Parathyroid adenoma (tissue), 2 donors: ENCODE results near the gene SMIM17.
"Not testable (repeated sequence)": the region's sequence is repeated elsewhere in the genome, so short reads cannot be mapped to it uniquely, and the experiment has no call there.

ENCODE experiments used
- H2AFZ ChIP-seq: fragments of 300-600 bp; sonication (generic); one replicate; pipeline ENCODE4 v1.7.0; 2017; ENCODE audit warnings: antibody characterized with exemption, mild to moderate bottlenecking
- H3K27ac ChIP-seq: fragments of 300-600 bp; sonication (generic); one replicate; pipeline ENCODE4 v1.7.0; 2017
- H3K27me3 ChIP-seq: fragments of 300-600 bp; sonication (generic); one replicate; pipeline ENCODE4 v1.7.0; 2017; ENCODE audit warnings: low read length; ENCODE audit not compliant: control insufficient read depth, insufficient read depth
- H3K36me3 ChIP-seq: fragments of 300-600 bp; sonication (generic); one replicate; pipeline ENCODE4 v1.7.0; 2017; ENCODE audit warnings: low read length; ENCODE audit not compliant: control insufficient read depth, insufficient read depth
- H3K4me1 ChIP-seq: fragments of 300-600 bp; sonication (generic); one replicate; pipeline ENCODE4 v1.7.0; 2017; ENCODE audit warnings: control low read depth
- H3K4me2 ChIP-seq: fragments of 300-600 bp; sonication (generic); one replicate; pipeline ENCODE4 v1.7.0; 2017; ENCODE audit warnings: low read length
- H3K4me3 ChIP-seq: fragments of 300-600 bp; sonication (generic); one replicate; pipeline ENCODE4 v1.7.0; 2017; ENCODE audit warnings: low read depth, low read length
- H3K79me2 ChIP-seq: fragments of 300-600 bp; sonication (generic); one replicate; pipeline ENCODE4 v1.7.0; 2017; ENCODE audit warnings: control low read depth
- H3K9ac ChIP-seq: fragments of 300-600 bp; sonication (generic); one replicate; pipeline ENCODE4 v1.7.0; 2017; ENCODE audit warnings: mild to moderate bottlenecking
- H3K9me3 ChIP-seq: fragments of 300-600 bp; sonication (generic); one replicate; pipeline ENCODE4 v1.7.0; 2017; ENCODE audit warnings: low read length; ENCODE audit not compliant: control insufficient read depth
- TF ChIP-seq, protein P1 (sequence below): fragments of 300-600 bp; sonication (generic); IDR thresholded peaks from one replicate; pipeline ENCODE4 v1.7.0; 2017; ENCODE audit warnings: antibody characterized with exemption, mild to moderate bottlenecking
- donor health status: primary hyperparathyroidism.

Gene SMIM17

DNA sequence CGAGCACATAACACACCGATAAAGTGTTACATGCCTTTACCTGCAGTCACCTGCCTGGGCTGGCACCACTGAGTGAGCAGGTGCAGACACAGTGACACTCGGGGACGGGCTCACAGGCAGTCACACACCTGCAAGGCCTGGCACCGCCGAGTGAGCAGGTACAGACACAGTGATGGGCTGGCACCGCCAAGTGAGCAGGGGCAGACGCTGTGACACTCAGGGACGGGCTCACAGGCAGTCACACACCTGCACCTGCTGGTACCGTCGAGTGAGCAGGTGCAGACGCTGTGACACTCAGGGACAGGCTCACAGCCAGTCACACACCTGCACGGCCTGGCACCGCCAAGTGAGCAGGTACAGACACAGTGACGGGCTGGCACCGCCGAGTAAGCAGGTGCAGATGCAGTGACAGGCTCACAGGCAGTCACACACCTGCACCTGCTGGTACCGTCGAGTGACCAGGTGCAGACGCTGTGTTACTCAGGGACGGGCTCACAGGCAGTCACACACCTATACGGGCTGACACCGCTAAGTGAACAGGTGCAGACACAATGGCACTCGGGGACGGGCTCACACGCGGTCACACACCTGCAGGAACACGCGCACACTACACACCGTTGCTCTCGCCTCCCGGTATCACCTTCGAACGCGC, 28.1 kb downstream of the SMIM17 start:
- Histone ChIP-seq H3K4me3 (peak overlapping the region; percentile 71), H3K9ac (no peak overlapping the region), H3K4me1 (peaks cover 8% of the 10 kb centered on the region), H3K79me2 (no peaks in the 10 kb centered on the region), H2AFZ (peak overlapping the region; percentile 88), H3K27me3 (no peaks in the 10 kb centered on the region), H3K27ac (peak overlapping the region; percentile 20), H3K4me2 (peak overlapping the region; percentile 72), H3K9me3 (no peaks in the 10 kb centered on the region), H3K36me3 (no peaks in the 10 kb centered on the region)
- TF ChIP-seq, protein P1, sequence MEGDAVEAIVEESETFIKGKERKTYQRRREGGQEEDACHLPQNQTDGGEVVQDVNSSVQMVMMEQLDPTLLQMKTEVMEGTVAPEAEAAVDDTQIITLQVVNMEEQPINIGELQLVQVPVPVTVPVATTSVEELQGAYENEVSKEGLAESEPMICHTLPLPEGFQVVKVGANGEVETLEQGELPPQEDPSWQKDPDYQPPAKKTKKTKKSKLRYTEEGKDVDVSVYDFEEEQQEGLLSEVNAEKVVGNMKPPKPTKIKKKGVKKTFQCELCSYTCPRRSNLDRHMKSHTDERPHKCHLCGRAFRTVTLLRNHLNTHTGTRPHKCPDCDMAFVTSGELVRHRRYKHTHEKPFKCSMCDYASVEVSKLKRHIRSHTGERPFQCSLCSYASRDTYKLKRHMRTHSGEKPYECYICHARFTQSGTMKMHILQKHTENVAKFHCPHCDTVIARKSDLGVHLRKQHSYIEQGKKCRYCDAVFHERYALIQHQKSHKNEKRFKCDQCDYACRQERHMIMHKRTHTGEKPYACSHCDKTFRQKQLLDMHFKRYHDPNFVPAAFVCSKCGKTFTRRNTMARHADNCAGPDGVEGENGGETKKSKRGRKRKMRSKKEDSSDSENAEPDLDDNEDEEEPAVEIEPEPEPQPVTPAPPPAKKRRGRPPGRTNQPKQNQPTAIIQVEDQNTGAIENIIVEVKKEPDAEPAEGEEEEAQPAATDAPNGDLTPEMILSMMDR, result no peak

- TF ChIP-seq, protein P1, result peak; percentile 52
- Histone ChIP-seq H2AFZ (peak within 1 kb of the TSS; percentile 88), H3K36me3 (no peaks in the 10 kb centered on the region), H3K4me2 (peak within 1 kb of the TSS; percentile 72), H3K9ac (no peak within 1 kb of the TSS), H3K4me1 (peaks cover 8% of the 10 kb centered on the region), H3K4me3 (peak within 1 kb of the TSS; percentile 71), H3K9me3 (no peaks in the 10 kb centered on the region), H3K27me3 (no peaks in the 10 kb centered on the region), H3K79me2 (no peaks in the 10 kb centered on the region), H3K27ac (peak within 1 kb of the TSS; percentile 20)
These were observed 28.6 kb downstream of the SMIM17 start, which contains the start of gene ZNF835 for GRCh38 chr19:56671613-56671994. Gene ZNF835, minus strand, starts transcription at chr19:56671757. Its CDS starts 6,559 bp downstream, at chr19:56665198.

GRCh38 chr19:56672610-56673009, 29.7 kb downstream of the SMIM17 start:
- not testable (repeated sequence) for H3K4me1 ChIP-seq, H3K4me3 ChIP-seq, H3K4me2 ChIP-seq, H3K79me2 ChIP-seq, H3K36me3 ChIP-seq, H2AFZ ChIP-seq, H3K27ac ChIP-seq, H3K27me3 ChIP-seq, H3K9ac ChIP-seq, H3K9me3 ChIP-seq

DNA sequence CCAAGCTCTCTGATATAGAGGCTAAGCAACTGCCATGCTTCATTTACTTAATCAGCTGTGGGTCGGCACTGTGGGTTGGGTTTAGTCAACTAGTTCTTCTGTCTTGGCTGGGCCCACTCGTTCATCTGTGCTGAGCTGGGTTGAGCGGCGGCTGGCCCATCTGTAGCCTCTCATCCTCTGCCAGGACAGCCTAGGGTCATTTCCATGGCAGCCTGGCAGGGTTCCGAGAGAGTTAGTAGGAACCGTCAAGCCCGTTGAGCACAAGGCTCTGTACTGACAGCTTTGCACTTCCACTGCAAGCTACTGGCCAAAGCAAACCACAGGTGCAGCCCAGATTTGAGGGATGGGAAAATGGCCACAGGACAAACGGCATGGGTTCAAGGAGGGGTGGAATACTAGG, 35.2 kb downstream of the SMIM17 start:
- no peak overlapping the region for H3K9ac ChIP-seq
- no peaks in the 10 kb centered on the region for H3K79me2 ChIP-seq
- no peaks in the 10 kb centered on the region for H3K4me1 ChIP-seq
- no peak overlapping the region for H3K27ac ChIP-seq
- TF ChIP-seq, protein P1, result no peak
- H3K4me3 ChIP-seq, result no peak overlapping the region
- no peaks in the 10 kb centered on the region for H3K9me3 ChIP-seq
- no peak overlapping the region for H2AFZ ChIP-seq
- H3K36me3 ChIP-seq, result no peaks in the 10 kb centered on the region
- no peak overlapping the region for H3K4me2 ChIP-seq
- no peaks in the 10 kb centered on the region for H3K27me3 ChIP-seq

GRCh38 chr19:56681702-56682101, 38.7 kb downstream of the SMIM17 start:
- no peak overlapping the region for H3K27ac ChIP-seq
- H3K4me3 ChIP-seq, result no peak overlapping the region
- H3K79me2 ChIP-seq, result no peaks in the 10 kb centered on the region
- TF ChIP-seq, protein P1, result no peak
- H3K27me3 ChIP-seq, result no peaks in the 10 kb centered on the region
- H3K4me2 ChIP-seq, result peak overlapping the region; percentile 39
- no peaks in the 10 kb centered on the region for H3K36me3 ChIP-seq
- H3K9me3 ChIP-seq, result no peaks in the 10 kb centered on the region
- H3K4me1 ChIP-seq, result no peaks in the 10 kb centered on the region
- H2AFZ ChIP-seq, result no peak overlapping the region
- no peak overlapping the region for H3K9ac ChIP-seq
